D341Med (cell line): ENCODE results near the gene TMEM163.
"Not testable (repeated sequence)": the region's sequence is repeated elsewhere in the genome, so short reads cannot be mapped to it uniquely, and the experiment has no call there.

Experiments used
- DNase-seq: peaks from one replicate; pipeline ENCODE4 v3.0.0; 2012; ENCODE audit warnings: low spot score

The TMEM163 gene

GRCh38 chr2:134621939-134622705, 96.7 kb downstream of the TMEM163 start:
- no peak for DNase-seq

DNA sequence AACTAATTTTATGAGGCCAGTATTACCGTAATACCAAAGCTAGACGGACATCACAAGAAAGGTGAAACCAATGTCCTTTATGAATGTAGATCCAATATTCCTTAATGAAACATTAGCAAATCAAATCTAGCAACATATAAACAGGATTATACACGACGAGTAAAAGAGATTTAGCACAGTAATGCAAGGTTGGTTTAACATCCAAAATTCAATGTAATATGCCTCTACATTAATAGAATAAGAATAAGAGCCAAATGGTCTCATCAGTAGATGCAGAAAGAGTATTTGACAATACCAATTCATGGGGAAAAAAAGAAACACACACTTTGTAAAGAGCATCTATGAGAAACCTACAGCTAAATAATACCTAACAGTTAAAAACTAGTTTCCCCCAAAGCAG, 99.5 kb downstream of the TMEM163 start:
- DNase-seq: no peak

GRCh38 chr2:134615480-134615879, 103.3 kb downstream of the TMEM163 start:
- DNase-seq: not testable (repeated sequence)

- no peak for DNase-seq
Measured at GRCh38 chr2:134611316-134611715, 107.5 kb downstream of the TMEM163 start.

DNA sequence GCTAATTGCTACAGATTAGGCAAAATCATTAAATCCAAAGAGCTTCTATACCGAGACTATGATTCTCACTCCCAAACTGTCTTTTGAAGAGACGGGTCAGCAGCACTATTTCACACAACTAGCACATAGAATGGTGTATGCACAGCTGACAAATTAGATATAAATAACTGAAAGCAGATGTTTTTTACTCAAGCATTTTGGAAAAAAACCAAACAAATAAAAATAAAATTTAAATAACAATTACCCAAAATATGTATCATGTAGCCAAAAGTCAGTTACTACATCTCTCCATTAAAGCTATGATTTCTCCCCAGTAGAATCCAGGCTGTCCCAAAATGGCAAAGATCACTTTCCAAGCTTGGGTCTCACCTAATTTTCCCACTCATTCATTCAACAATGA, 107.9 kb downstream of the TMEM163 start:
- no peak for DNase-seq

GRCh38 chr2:134609924-134610513, 108.8 kb downstream of the TMEM163 start:
- DNase-seq: no peak

- no peak for DNase-seq
Measured at GRCh38 chr2:134603966-134604365, 114.8 kb downstream of the TMEM163 start.

DNA sequence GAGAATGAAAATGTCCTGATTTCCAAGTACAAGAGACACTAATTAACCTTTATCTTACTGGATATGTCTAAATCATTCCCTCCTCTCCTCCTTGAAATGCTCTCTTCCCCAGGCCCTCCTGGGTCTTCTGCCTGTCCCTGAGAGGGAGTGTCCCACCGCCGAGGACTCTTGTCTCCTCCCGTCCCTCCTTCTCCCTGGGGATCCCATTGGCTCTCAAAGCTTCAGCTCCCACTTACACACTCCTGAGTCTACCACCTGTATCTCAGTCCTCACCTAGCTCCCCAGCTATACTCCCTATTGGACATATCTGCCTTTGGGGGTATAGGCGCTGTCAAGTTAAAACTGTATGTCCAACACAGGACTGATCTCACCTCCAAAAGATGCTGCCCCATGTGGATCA, 116.1 kb downstream of the TMEM163 start:
- no peak for DNase-seq

GRCh38 chr2:134601264-134601663, 117.5 kb downstream of the TMEM163 start:
- no peak for DNase-seq

DNA sequence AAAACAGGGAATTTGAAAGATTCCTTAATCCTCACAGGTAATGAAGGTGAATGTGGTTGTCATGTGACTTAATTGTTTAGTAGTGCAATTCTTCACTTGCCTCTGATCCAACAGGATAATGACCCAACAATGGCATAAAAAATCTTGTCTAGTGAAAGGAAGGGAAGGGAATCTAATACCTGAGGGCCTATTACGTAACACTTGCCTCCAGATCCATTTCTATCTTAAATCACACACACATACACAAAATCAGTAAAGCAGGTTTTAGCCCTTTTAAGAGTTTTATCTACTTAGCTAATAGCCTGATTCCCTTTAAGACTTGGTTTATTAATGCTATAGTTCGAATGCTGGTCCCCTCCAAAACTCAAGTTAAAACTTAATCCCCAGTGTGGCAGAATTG, 118.6 kb downstream of the TMEM163 start:
- no peak for DNase-seq

- no peak for DNase-seq
Measured at GRCh38 chr2:134599236-134599635, 119.6 kb downstream of the TMEM163 start.

GRCh38 chr2:134594399-134594798, 124.4 kb downstream of the TMEM163 start:
- no peak for DNase-seq

DNA sequence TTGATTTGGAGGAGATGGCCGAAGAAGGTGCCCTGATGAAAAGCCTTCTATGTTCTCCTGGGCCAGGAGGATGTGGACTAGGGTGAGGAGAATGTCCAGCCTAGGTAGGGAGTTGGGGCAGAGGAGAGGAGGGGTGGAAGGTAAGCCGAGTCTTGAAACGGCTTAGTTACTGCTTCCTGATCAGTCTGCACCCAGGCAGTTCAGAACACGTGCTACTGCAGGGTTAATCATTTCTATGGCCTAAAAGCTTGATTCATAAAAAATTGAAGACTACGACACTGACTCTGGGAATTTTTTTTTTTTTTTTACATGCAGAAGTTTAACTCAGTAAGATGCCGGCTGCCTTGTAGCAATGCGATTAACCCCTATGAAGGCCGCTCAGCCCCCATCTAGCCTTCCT, 125.3 kb downstream of the TMEM163 start:
- no peak for DNase-seq

- DNase-seq: no peak
Measured at GRCh38 chr2:134592377-134592776, 126.4 kb downstream of the TMEM163 start.

DNA sequence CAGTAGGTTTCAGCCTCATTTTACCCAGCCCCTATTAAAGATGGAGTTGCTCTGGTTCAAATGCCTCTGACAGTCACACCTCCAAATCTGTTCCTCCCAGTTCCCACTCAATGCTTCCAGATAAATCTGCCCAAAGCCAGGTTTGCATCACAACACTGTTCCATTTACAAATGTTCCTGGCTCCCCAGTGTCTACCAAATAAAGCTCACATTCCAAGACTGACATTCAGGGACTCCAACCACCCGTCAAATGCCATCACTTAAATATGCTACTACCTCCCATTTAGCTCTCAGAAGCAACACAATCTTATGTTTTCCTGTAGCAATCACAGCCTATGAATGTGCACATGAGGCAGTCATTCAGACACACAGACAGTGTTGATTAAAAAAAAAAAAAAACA, 127.3 kb downstream of the TMEM163 start:
- no peak for DNase-seq

DNA sequence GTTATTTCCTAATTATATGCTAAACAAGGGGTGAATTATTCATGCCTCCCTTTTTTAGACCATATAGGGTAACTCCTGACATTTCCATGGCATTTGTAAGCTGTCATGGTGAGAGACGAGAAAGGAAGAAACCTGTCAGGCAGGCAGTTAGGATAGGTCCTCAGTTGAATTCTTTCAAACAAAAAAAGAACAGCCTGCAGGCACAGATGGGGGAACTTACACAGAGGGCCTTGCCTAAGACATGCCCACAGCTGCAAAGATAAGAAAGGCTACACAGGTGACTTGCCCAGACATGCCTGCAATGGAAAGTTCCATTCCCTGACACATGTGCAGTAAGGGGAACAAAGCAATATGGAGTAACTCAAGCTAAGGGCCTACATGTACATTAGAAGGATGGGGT, 128.1 kb downstream of the TMEM163 start:
- DNase-seq: no peak

- not testable (repeated sequence) for DNase-seq
Measured at GRCh38 chr2:134589171-134590083, 129.4 kb downstream of the TMEM163 start.

DNA sequence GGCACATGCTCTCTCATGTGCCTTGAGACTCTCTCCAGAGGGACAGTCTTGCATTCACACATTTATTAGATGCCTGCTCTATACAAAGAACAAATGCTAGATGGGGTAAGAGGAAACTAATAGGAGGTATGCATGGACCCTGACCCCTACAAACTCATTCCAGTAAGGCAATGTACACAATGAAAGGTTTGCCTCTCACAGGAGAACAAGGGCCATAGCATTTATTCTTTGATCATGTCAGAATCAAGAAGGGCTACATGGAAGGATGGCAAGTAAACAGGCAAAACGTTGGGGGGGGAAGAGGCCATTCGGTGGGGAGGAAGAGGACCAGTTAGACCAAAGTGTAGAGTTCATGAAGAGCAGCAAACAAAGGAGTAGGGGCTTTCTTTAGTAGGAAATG, 130.2 kb downstream of the TMEM163 start:
- no peak for DNase-seq

DNA sequence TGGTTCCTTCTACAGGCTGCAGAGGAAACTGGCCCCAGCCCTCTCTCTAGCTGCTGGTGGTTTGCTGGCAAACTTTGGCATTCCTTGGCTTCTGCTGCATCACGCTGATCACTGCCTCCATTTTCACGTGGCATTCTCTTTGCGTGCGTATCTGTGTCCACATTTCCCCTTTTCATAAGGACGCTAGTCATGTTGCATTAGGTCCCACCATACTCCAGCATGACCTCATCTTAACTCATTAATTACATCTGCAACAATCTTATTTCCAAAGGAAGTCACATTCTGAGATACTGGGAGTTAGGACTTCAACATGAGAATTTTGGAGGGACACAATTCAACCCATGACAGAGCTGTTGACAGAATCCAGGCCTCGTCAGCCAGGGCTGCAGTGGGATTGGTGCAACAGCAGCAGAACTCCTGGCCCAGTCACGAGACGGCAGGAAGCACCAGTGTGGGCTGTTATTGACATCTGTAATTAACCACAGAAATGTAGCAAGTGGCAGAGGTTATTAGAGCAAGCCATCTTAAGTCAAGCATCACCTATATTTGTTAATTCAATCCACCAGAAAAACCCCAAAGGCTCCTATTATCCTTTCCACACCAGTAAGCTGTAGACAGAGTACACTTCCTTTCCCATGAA, 132.4 kb downstream of the TMEM163 start:
- no peak for DNase-seq

DNA sequence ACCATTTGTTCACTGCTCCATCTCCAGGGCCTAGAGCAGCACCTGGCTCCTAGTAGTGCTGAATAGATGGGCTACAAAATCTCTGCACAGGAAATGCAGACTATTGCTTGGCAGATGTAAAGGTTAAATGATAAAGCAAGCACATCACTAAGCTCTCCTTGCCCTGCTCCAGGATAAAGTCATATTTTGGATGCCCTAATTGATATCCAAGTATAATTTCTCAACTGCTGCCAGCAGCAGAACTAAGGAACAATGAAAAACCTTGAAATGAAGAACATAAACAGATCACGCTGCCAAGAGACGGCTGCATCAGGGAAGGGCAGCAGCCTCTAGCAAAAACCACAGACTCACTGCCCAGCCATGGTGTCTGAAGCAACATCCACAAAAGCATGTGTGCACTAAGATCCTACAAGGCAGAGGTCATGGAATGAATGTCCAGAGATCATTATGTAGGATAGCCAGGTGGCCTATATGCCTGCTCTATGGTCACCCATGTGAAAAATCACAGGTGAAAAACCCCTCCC, 134.7 kb downstream of the TMEM163 start:
- no peak for DNase-seq

- DNase-seq: no peak
Measured at GRCh38 chr2:134583462-134583861, 135.3 kb downstream of the TMEM163 start.

DNA sequence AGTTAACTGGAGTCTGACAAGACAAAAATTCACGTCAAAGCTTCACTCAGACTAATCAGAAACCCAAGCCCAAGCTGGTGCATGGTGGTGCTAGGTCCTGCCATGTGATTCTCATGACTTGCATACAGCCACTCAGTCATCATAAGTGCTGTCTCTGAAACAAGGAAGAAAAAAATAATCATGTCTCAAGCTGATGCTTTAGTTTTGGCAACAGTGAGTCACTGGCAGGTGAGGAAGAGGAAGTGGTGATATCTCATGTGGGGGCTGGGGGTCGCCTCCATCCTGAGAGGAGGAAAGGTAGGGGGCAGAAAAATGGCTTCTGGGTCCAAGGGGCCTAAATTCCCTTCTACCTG, 136.3 kb downstream of the TMEM163 start:
- DNase-seq: no peak
